Upper lobe of left lung (tissue), 4 donors: Measurements from ENCODE around the gene CFAP74.

Experiments used
- EP300 ChIP-seq, 4 donors: sonication (generic); formaldehyde crosslinking; IDR thresholded peaks; one replicate each; pipeline ENCODE4 v1.5.1; 2017; ENCODE audit warnings: antibody characterized with exemption in 4 of 4, control low read depth in 2 of 4
- POLR2A ChIP-seq, 4 donors: fragments of 450-650 bp; IDR thresholded peaks; one replicate each; pipeline ENCODE4 v1.5.1; 2016 to 2017; ENCODE audit warnings: antibody characterized with exemption in 4 of 4, mild to moderate bottlenecking in 2 of 4
- POLR2AphosphoS5 ChIP-seq, 2 donors: sonication (generic); formaldehyde crosslinking; IDR thresholded peaks; one replicate each; pipeline ENCODE4 v1.5.1; 2017; ENCODE audit warnings: antibody characterized with exemption in 2 of 2
- TF ChIP-seq, protein P1 (sequence below), 6 experiments: fragments of 450-650 bp in 4 of 6; fragments of 200-600 bp in 2 of 6; sonication (generic) in 2 of 6; IDR thresholded peaks; one replicate each; pipeline ENCODE4 v1.5.1; 2016 to 2019; ENCODE audit warnings: antibody characterized with exemption in 6 of 6

DNA sequence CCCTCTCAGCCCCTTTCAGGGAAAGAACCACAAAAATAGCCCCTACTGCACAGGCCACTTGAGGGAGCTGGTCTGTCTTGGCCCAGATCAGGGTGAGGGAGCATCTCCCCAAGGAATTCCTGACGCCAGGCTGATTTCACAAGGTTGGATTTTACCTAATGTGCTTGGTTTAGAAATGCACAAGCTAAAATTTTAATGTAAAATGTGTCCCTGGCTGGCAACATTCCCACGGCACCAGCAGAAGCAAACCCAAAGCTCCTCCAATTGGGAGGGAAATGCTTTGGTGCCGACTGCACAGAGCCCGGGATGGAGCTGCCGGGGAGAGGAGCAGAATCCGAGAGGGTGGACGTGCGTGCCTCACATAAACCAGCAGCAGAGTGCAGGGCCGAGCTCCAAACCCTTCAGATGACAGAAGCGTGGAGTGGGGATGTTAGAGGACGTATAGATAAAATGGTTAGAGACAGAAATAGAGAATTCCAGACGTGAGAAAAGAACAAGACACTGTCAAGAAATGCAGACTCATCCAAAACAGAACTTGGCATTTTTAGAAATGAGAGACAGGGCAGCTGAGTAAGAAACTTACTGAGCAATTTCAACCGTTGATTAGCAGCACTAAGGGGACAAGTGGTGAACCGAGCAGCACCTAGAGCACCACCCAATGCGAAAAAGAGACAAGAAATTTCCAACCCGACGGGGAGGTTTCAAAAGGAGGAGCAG, 42.9 kb downstream of the CFAP74 start:
- TF ChIP-seq POLR2A (IDR thresholded peaks at IDR 0.05) = no peak
- TF ChIP-seq, protein P1, sequence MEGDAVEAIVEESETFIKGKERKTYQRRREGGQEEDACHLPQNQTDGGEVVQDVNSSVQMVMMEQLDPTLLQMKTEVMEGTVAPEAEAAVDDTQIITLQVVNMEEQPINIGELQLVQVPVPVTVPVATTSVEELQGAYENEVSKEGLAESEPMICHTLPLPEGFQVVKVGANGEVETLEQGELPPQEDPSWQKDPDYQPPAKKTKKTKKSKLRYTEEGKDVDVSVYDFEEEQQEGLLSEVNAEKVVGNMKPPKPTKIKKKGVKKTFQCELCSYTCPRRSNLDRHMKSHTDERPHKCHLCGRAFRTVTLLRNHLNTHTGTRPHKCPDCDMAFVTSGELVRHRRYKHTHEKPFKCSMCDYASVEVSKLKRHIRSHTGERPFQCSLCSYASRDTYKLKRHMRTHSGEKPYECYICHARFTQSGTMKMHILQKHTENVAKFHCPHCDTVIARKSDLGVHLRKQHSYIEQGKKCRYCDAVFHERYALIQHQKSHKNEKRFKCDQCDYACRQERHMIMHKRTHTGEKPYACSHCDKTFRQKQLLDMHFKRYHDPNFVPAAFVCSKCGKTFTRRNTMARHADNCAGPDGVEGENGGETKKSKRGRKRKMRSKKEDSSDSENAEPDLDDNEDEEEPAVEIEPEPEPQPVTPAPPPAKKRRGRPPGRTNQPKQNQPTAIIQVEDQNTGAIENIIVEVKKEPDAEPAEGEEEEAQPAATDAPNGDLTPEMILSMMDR (IDR thresholded peaks at IDR 0.05) = no peak
- TF ChIP-seq POLR2AphosphoS5 (IDR thresholded peaks at IDR 0.05) = no peak
- TF ChIP-seq EP300 (IDR thresholded peaks at IDR 0.05) = no peak
